Body of pancreas (tissue), 4 donors: ENCODE measurements around the gene ADGRB3.

ENCODE experiments used
- POLR2A ChIP-seq, 3 donors: fragments of 450-650 bp; IDR thresholded peaks; one replicate each; pipeline ENCODE4 v1.6.1; 2016; ENCODE audit warnings: antibody characterized with exemption in 3 of 3, mild to moderate bottlenecking in 2 of 3
- TF ChIP-seq, protein P1 (sequence below), 7 experiments: fragments of 450-650 bp in 4 of 7; fragments of 200-600 bp in 3 of 7; sonication (generic) in 3 of 7; IDR thresholded peaks; one replicate each; pipeline ENCODE4 v1.5.1; 2016 to 2019; ENCODE audit warnings: antibody characterized with exemption in 7 of 7

DNA sequence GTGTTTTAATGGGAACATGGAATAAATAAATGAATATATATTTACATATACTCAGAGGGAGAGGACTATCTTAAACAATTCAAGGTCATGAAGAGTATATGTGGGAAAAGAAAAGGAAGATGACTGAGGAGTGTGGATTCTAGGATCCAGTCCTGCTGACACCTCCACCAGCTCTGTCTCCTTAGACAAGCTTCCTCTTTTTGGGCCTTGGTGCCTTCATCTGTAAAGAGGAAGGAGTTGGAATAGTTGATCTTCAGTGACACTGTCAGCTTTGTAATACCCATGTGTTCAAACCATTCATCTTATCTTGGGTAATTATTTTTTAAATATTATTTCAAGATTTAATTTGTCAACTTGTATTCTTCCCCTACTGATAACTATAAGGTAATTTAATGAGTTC lies 338.0 kb downstream of the ADGRB3 start:
- TF ChIP-seq, protein P1, sequence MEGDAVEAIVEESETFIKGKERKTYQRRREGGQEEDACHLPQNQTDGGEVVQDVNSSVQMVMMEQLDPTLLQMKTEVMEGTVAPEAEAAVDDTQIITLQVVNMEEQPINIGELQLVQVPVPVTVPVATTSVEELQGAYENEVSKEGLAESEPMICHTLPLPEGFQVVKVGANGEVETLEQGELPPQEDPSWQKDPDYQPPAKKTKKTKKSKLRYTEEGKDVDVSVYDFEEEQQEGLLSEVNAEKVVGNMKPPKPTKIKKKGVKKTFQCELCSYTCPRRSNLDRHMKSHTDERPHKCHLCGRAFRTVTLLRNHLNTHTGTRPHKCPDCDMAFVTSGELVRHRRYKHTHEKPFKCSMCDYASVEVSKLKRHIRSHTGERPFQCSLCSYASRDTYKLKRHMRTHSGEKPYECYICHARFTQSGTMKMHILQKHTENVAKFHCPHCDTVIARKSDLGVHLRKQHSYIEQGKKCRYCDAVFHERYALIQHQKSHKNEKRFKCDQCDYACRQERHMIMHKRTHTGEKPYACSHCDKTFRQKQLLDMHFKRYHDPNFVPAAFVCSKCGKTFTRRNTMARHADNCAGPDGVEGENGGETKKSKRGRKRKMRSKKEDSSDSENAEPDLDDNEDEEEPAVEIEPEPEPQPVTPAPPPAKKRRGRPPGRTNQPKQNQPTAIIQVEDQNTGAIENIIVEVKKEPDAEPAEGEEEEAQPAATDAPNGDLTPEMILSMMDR (IDR thresholded peaks at IDR 0.05): no peak
- TF ChIP-seq POLR2A (IDR thresholded peaks at IDR 0.05): no peak
